HepG2 (cell line): Measurements from ENCODE around the gene EIF4E. TPM values are rescaled to one million over a fixed set of nuclear protein-coding genes. Genes with fewer than 3 reads are reported as not detected.

Experiments used
- ATAC-seq: fragments of 200-7000 bp; cut with Tn5 transposase; 3 replicates; pipeline ENCODE4 v1.9.1; 2020; ENCODE audit warnings: mild to moderate bottlenecking, moderate library complexity
- BruUV-seq: library from RNA; stranded (reverse); fragments of 400-500 nt; replicated peaks from 2 replicates; lab custom pipeline; 2021; lab: Mats Ljungman, UMichigan
- CTCF ChIA-PET: fragments of 300-600 bp; formaldehyde crosslinking; extraction: SDS; loops from one replicate; lab custom pipeline; 2021; ENCODE audit warnings: low total read pairs, inconsistent platforms, low intra/inter-chr PET ratio; lab: Yijun Ruan, JAX
- POLR2A ChIA-PET: fragments of 350-600 bp; sonication (Branson Sonifier 250); formaldehyde crosslinking; loops from one replicate; lab custom pipeline; 2020; ENCODE audit warnings: antibody characterized with exemption, inconsistent platforms; lab: Yijun Ruan, JAX
- DNase-seq: peaks from one replicate; pipeline ENCODE4 v3.0.0-alpha.2; 2015; ENCODE audit warnings: low spot score
- FAIRE-seq: peaks from 3 replicates; lab custom pipeline; 2011; peaks lifted over from hg19 to GRCh38; lab: Jason Lieb, UNC
- H2AFZ ChIP-seq: one replicate; pipeline ENCODE4 v1.6.1; 2011; ENCODE audit warnings: low read length, inconsistent platforms
- H3K27ac ChIP-seq: fragments of 300-600 bp; 3 replicates; pipeline ENCODE4 v1.8.0; 2011; ENCODE audit warnings: mixed run types, mild to moderate bottlenecking, mixed read lengths, low read length, inconsistent platforms; ENCODE audit not compliant: insufficient read depth; ENCODE audit errors: extremely low read length
- H3K27me3 ChIP-seq, 2 experiments: fragments of 200-600 bp in 1 of 2; 2 replicates in 1 of 2; 3 replicates in 1 of 2; pipeline versions ENCODE4 v1.6.0 to v1.8.0; 2011; ENCODE audit warnings: low read length in 2 of 2, mild to moderate bottlenecking in 2 of 2, moderate library complexity in 2 of 2, inconsistent platforms in 1 of 2; ENCODE audit not compliant: insufficient read depth in 2 of 2, control insufficient read depth in 1 of 2
- H3K36me3 ChIP-seq, 2 experiments: fragments of 200-600 bp in 1 of 2; replicated peaks in 1 of 2; 2 replicates in 1 of 2; 3 replicates in 1 of 2; pipeline versions ENCODE4 v1.5.1 to v1.8.0; 2011; ENCODE audit warnings: low read length in 2 of 2, inconsistent platforms in 1 of 2; ENCODE audit not compliant: insufficient read depth in 2 of 2, control insufficient read depth in 1 of 2
- H3K4me1 ChIP-seq: 2 replicates; pipeline ENCODE4 v1.5.1; 2012; ENCODE audit warnings: low read length, inconsistent platforms; ENCODE audit not compliant: insufficient read depth
- H3K4me2 ChIP-seq: 2 replicates; pipeline ENCODE4 v1.6.0; 2011; ENCODE audit warnings: low read depth, low read length, inconsistent platforms
- H3K4me3 ChIP-seq, 3 experiments: fragments of 200-600 bp in 1 of 3; sonication (generic), shearing (Covaris generic) in 1 of 3; replicated peaks in 1 of 3; 2 replicates each; pipeline ENCODE4 v1.5.1; 2011 to 2016; ENCODE audit warnings: low read length in 3 of 3, inconsistent platforms in 2 of 3, low read depth in 2 of 3, mild to moderate bottlenecking in 2 of 3, control low read depth in 1 of 3, mixed read lengths in 1 of 3; ENCODE audit not compliant: insufficient read depth in 1 of 3
- H3K79me2 ChIP-seq: one replicate; pipeline ENCODE4 v1.6.1; 2011; ENCODE audit warnings: low read length, inconsistent platforms; ENCODE audit not compliant: insufficient read depth
- H3K9ac ChIP-seq: 2 replicates; pipeline ENCODE4 v1.6.0; 2011; ENCODE audit warnings: mild to moderate bottlenecking, low read depth, low read length, inconsistent platforms; ENCODE audit not compliant: insufficient read depth
- H3K9me3 ChIP-seq: 2 replicates; pipeline ENCODE4 v1.5.1; 2012; ENCODE audit warnings: mild to moderate bottlenecking, low read length
- H4K20me1 ChIP-seq: 2 replicates; pipeline ENCODE4 v1.6.0; 2011; ENCODE audit warnings: inconsistent platforms, mild to moderate bottlenecking, low read length, moderate library complexity; ENCODE audit not compliant: insufficient read depth
- FOXP1 ChIP-seq, 2 experiments: fragments of 450-650 bp in 1 of 2; IDR thresholded peaks; 2 replicates each; pipeline ENCODE4 v1.6.1; 2017 to 2018; ENCODE audit warnings: antibody characterized with exemption in 1 of 2
- KAT2B ChIP-seq: fragments of 150-350 bp; IDR thresholded peaks from 2 replicates; pipeline ENCODE4 v1.6.1; 2014; ENCODE audit warnings: low read depth, low read length, borderline replicate concordance
- NRL ChIP-seq: sonication (generic); formaldehyde crosslinking; IDR thresholded peaks from 2 replicates; pipeline ENCODE4 v1.5.0; 2020; ENCODE audit warnings: missing genetic modification reagents, mild to moderate bottlenecking, moderate library complexity, borderline replicate concordance
- SKIL ChIP-seq: sonication (generic); formaldehyde crosslinking; IDR thresholded peaks from 2 replicates; pipeline ENCODE4 v1.8.0; 2022; ENCODE audit warnings: missing genetic modification reagents, mild to moderate bottlenecking, moderate library complexity, borderline replicate concordance
- TBX3 ChIP-seq: fragments of 450-650 bp; IDR thresholded peaks from 2 replicates; pipeline ENCODE4 v1.6.1; 2017; ENCODE audit warnings: antibody characterized with exemption, mild to moderate bottlenecking, inconsistent platforms, borderline replicate concordance
- TRIM24 ChIP-seq: sonication (generic); formaldehyde crosslinking; IDR thresholded peaks from 2 replicates; pipeline ENCODE4 v1.8.0; 2022; ENCODE audit warnings: mild to moderate bottlenecking, missing genetic modification reagents
- ZFP36L1 ChIP-seq: sonication (generic); formaldehyde crosslinking; IDR thresholded peaks from 2 replicates; pipeline ENCODE4 v1.8.0; 2022; ENCODE audit warnings: mild to moderate bottlenecking, missing genetic modification reagents, moderate library complexity
- ZSCAN31 ChIP-seq: sonication (generic); formaldehyde crosslinking; IDR thresholded peaks from 2 replicates; pipeline ENCODE4 v1.5.0; 2020; ENCODE audit warnings: low read depth, mild to moderate bottlenecking, missing genetic modification reagents
- in situ Hi-C: cut with HindIII; loops from 2 replicates; pipeline ENCODE4 v1.10.0; 2017; ENCODE audit warnings: low pct_unique_long_range_greater_than_20kb; ENCODE audit not compliant: extremely low pct_ligation_motif_present
- intact Hi-C: fragments of 100-400 bp; cut with micrococcal nuclease; formaldehyde crosslinking; loops from one replicate; pipeline ENCODE4 v1.10.0; 2022; ENCODE audit not compliant: unreplicated experiment
- polyA plus RNA-seq, 8 experiments: library from polyadenylated mRNA; depleted of rRNA in 3 of 8; stranded (reverse) in 7 of 8; unstranded in 1 of 8; fragments of >200 nt; fragmentation: Illumina TruSeq in 4 of 8; extraction: Trizol in 4 of 8; gene quantifications; 2 replicates each; pipeline versions ENCODE4 v1.2.1 to v1.2.3, GENCODE V29; 2011 to 2016; ENCODE audit warnings: low read depth in 4 of 8, missing spikeins in 1 of 8, mixed read lengths in 1 of 8; ENCODE audit not compliant: insufficient read depth in 1 of 8
- total RNA-seq, 5 experiments: library from RNA; depleted of rRNA; stranded (reverse); fragments of >200 nt; fragmentation: Illumina TruSeq; extraction: Trizol; gene quantifications; 2 replicates each; pipeline ENCODE4 v1.2.3, GENCODE V29; 2016; ENCODE audit warnings: low read depth in 1 of 5

The EIF4E gene
- total and polyA plus RNA-seq, 2 of the 13 experiments (the other 11 are each of a cell fraction or from before 2014, with no cell fraction given): 50.8 to 194 TPM

GRCh38 chr4:98879515-98879914, 49.4 kb downstream of the EIF4E start:
- in situ Hi-C loops: no loop called here
- no peak overlapping the region for H3K27ac ChIP-seq
- H3K4me3 ChIP-seq: no peak overlapping the region
- ChIA-PET CTCF (no interaction called here), POLR2A (no interaction called here)
- TF ChIP-seq SKIL (CRISPR knock-in tag): no peak
- TF ChIP-seq NRL: no peak
- no peak for TF ChIP-seq ZFP36L1 (CRISPR knock-in tag)
- TF ChIP-seq FOXP1 (IDR thresholded peaks at IDR 0.05): no peak
- no peak for TF ChIP-seq FOXP1 (CRISPR knock-in tag; IDR thresholded peaks at IDR 0.05)
- no peak for TF ChIP-seq KAT2B
- no peak for TF ChIP-seq TBX3
- no peak for TF ChIP-seq TRIM24 (CRISPR knock-in tag)
- TF ChIP-seq ZSCAN31 (CRISPR knock-in tag): no peak
- BruUV-seq: no TSS peak
- FAIRE-seq: no peak
- H3K4me1 ChIP-seq: no peaks in the 10 kb centered on the region
- no peak for DNase-seq
- H3K27me3 ChIP-seq: no peaks in the 10 kb centered on the region
- no peak overlapping the region for H2AFZ ChIP-seq
- H3K4me2 ChIP-seq: no peak overlapping the region
- no peak overlapping the region for H3K9ac ChIP-seq
- no peaks in the 10 kb centered on the region for H4K20me1 ChIP-seq
- ATAC-seq: no peak
- peaks cover 7 to 20% of the 10 kb centered on the region in 2 experiments for H3K36me3 ChIP-seq
- no peaks in the 10 kb centered on the region for H3K79me2 ChIP-seq
- intact Hi-C loops: no loop called here
- H3K9me3 ChIP-seq: no peaks in the 10 kb centered on the region
